Motor neuron (in vitro differentiated cells): ENCODE results near the gene AUTS2. TPM values are rescaled to one million over a fixed set of nuclear protein-coding genes. Genes with fewer than 3 reads are reported as not detected.
A peak's percentile ranks its signal among the peaks of the same experiment; 100 is the strongest.

Source experiments
- ATAC-seq, 8 experiments: fragments of 200-7000 bp; cut with Tn5 transposase; replicated peaks in 6 of 8; 2 replicates each; pipeline ENCODE4 v1.8.0; 2021; ENCODE audit warnings: mild to moderate bottlenecking in 8 of 8, moderate library complexity in 8 of 8
- H3K27ac ChIP-seq, 2 donors: fragments of 250-450 bp; sonication (Bioruptor Pico); 2 replicates each; pipeline ENCODE4 v1.9.0; 2021; ENCODE audit warnings: antibody characterized with exemption in 2 of 2, mild to moderate bottlenecking in 2 of 2, moderate library complexity in 1 of 2
- H3K4me1 ChIP-seq, 2 donors: fragments of 250-450 bp; sonication (Bioruptor Pico); replicated peaks in 1 of 2; 2 replicates each; pipeline ENCODE4 v1.6.1; 2021; ENCODE audit warnings: antibody characterized with exemption in 2 of 2, mild to moderate bottlenecking in 2 of 2, moderate library complexity in 1 of 2
- H3K4me3 ChIP-seq, 5 donors: fragments of 250-450 bp; sonication (Bioruptor Pico); 2 replicates each; pipeline ENCODE4 v1.9.0; 2021; ENCODE audit warnings: antibody characterized with exemption in 5 of 5, mild to moderate bottlenecking in 5 of 5, moderate library complexity in 4 of 5
- WGBS, 10 experiments: fragments of 450-650 bp; shearing (Covaris generic); methylation state at CpG; one replicate each; pipeline ENCODE4 v1.0.0; 2022; 5-methylcytosine and 5-hydroxymethylcytosine counted together
- in situ Hi-C, 9 experiments: fragments of 400-800 bp; cut with MboI; loops; one replicate each; pipeline ENCODE4 v1.15.0; 2021; ENCODE audit warnings: low sequenced_read_pairs in 9 of 9, low pct_unique_long_range_greater_than_20kb in 2 of 9; ENCODE audit not compliant: unreplicated experiment in 9 of 9
- total RNA-seq, 8 experiments: library from RNA; unstranded; fragments of 300-600 nt; gene quantifications; 2 replicates each; pipeline versions ENCODE4 v1.2.3 to v1.2.4, GENCODE V29; 2022

The AUTS2 gene
- total RNA-seq, 8 experiments from 2014 or later, result 0.49 to 68.6 (median 32.2) TPM

DNA sequence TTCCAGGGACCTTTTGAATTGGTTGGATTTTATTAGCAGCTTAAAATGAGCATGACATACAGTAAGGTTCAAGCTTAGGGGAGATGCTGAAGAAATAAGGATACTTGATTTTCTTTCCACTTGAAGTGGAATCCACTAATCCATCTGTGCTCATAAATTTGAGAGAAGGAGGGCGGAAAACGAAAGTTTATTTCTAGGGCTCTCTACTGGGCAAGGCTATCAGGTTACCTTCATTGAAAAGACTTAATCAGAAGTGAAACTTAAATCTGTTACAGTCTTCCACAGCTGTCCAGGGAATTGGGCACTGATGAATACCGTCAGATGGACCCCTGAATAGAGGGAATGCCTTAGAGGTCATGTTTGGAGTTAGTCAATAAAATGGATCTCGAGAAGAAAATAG, 21.8 kb downstream of the AUTS2 start:
- H3K27ac ChIP-seq, result no peak overlapping the region
- peak in 1 of 8 experiments; percentile 27 for ATAC-seq
- 0 to 72% (median 44%) methylated on average over 2 to 4 of the region's 4 CpGs; no CpG with 5 or more reads in 1 of the 10 experiments for WGBS, 10 experiments
- peaks cover 34 to 37% of the 10 kb centered on the region in 2 donors for H3K4me1 ChIP-seq
- in situ Hi-C loops, result no loop called here
- H3K4me3 ChIP-seq, result no peak overlapping the region

DNA sequence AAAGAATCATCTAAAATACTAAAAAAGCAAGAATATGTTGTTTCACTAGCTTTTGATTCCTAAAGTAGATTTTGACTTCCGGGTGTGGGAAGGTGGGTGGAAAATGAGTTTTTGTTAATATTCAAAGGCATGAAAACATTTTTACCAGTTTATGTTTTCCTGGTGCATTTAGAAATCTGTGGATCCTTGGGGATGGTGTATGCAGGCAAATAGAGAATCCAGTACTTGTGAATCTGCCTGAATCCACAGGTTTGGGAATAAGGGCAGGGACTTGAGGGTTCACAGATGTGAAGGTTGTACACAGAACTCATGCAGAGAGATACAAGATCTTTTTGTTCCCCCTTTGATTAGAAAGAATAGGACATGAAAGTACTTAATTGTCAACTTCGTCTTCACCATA, 22.4 kb downstream of the AUTS2 start:
- peaks cover 35 to 38% of the 10 kb centered on the region in 2 donors for H3K4me1 ChIP-seq
- no peak overlapping the region for H3K4me3 ChIP-seq
- ATAC-seq, result no peak
- in situ Hi-C loops, result no loop called here
- no peak overlapping the region for H3K27ac ChIP-seq
- 20 to 89% (median 83%) methylated on average over 1 to 2 of the region's 2 CpGs; no CpG with 5 or more reads in 3 of the 10 experiments for WGBS, 10 experiments

- in situ Hi-C loops, result no loop called here
- H3K4me1 ChIP-seq, result peaks cover 27 to 30% of the 10 kb centered on the region in 2 donors
- ATAC-seq, result no peak
- 0 to 33% (median 0%) methylated on average over 1 to 2 of the region's 2 CpGs; no CpG with 5 or more reads in 2 of the 10 experiments for WGBS, 10 experiments
- H3K4me3 ChIP-seq, result no peak overlapping the region
- no peak overlapping the region for H3K27ac ChIP-seq
These were observed 23.9 kb downstream of the AUTS2 start for GRCh38 chr7:69622014-69622835.

- ATAC-seq, result peak in 1 of 8 experiments; percentile 57
- 0 to 90% (median 83%) methylated on average over 1 to 3 of the region's 3 CpGs; no CpG with 5 or more reads in 3 of the 10 experiments for WGBS, 10 experiments
- Histone ChIP-seq H3K27ac (no peak overlapping the region), H3K4me3 (no peak overlapping the region), H3K4me1 (peaks cover 21 to 25% of the 10 kb centered on the region in 2 donors)
- in situ Hi-C loops, result no loop called here
These were observed 24.7 kb downstream of the AUTS2 start for GRCh38 chr7:69622960-69623359.

GRCh38 chr7:69624435-69625230, 26.4 kb downstream of the AUTS2 start:
- Histone ChIP-seq H3K27ac (peak overlapping the region in 1 of 2 donors; percentile 40), H3K4me3 (no peak overlapping the region), H3K4me1 (peaks cover 23 to 24% of the 10 kb centered on the region in 2 donors)
- in situ Hi-C loops, result no loop called here
- ATAC-seq, result peak in 5 of 8 experiments; percentile 76 to 83 (median 79)
- WGBS, 10 experiments, result 8 to 100% (median 58%) methylated on average over 1 to 3 of the region's 8 CpGs; no CpG with 5 or more reads in 4 of the 10 experiments

DNA sequence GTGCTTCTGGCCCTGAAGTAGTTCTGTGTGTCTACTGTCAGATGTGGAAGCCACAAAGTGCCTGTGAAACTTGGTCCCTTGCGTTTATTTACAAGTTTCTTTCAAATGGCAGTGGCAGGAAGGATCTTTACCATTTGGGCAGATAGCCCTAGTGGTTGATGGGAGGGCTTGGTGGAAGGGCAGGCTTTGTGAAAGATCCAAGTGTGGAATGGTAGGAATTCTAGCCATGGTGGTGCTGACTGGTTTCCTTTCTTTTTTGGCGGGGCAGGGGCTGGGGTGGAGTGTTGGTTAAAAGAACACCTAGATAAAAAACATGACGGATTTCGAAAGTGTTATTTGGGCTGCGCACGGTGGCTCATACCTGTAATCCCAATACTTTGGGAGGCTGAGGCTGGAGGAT, 27.0 kb downstream of the AUTS2 start:
- in situ Hi-C loops, result no loop called here
- 22 to 100% (median 69%) methylated on average over 1 to 5 of the region's 6 CpGs; no CpG with 5 or more reads in 3 of the 10 experiments for WGBS, 10 experiments
- peak in 1 of 8 experiments; percentile 11 for ATAC-seq

DNA sequence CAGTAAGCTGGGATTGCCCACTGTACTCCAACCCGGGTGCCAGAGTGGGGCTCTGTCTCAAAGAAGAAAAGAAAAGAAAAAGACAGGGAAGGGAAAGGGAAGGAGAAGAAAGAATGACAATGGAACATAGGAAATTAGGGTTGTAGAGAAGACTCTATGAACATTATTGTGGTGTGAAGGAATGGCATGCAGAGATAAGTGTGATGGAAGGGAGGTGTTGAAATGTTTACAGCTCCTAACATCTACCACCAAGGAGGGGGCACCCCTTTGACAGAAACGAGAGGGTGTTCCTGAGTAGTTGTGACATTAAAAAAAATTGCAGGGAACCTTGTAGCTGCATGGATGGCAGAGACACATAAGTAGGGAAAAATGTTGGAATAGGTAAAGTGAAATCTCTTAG, 27.5 kb downstream of the AUTS2 start:
- H3K4me1 ChIP-seq, result peaks cover 18 to 33% of the 10 kb centered on the region in 2 donors
- 0 to 100% (median 68%) methylated on average over 1 to 2 of the region's 2 CpGs; no CpG with 5 or more reads in 2 of the 10 experiments for WGBS, 10 experiments
- no peak overlapping the region for H3K4me3 ChIP-seq
- ATAC-seq, result no peak
- no peak overlapping the region for H3K27ac ChIP-seq
- in situ Hi-C loops, result no loop called here

More for the DNA sequence above, 27.0 kb downstream of the AUTS2 start:
- no peak overlapping the region for H3K4me3 ChIP-seq
- peaks cover 18 to 30% of the 10 kb centered on the region in 2 donors for H3K4me1 ChIP-seq
- H3K27ac ChIP-seq, result peak overlapping the region in 1 of 2 donors; percentile 40

DNA sequence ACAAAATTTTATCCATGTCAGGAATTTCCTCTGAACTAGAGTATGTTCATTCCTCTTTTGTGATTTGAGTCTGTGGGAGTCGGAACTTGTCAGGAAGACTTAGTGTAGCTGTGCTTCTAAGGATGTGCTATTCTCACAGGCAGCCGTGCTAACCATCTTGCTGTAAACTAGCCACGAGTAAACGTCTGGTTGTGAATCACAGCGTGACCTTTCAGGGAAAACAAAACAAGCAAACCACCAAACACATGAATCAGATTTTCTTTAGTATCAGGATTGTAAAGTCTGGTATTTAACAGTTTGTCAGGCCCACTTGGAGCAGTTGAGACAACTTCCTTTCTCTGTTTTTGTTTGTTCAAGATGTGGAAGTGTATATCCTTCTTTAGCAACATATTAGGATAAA, 32.0 kb downstream of the AUTS2 start:
- peak in 3 of 8 experiments; percentile 19 to 57 (median 31) for ATAC-seq
- in situ Hi-C loops, result no loop called here
- H3K4me3 ChIP-seq, result no peak overlapping the region
- no peak overlapping the region for H3K27ac ChIP-seq
- WGBS, 10 experiments, result 0 to 73% (median 36%) methylated on average over 1 to 5 of the region's 5 CpGs; no CpG with 5 or more reads in 1 of the 10 experiments
- peaks cover 12 to 21% of the 10 kb centered on the region in 2 donors for H3K4me1 ChIP-seq

GRCh38 chr7:69631131-69631530, 32.9 kb downstream of the AUTS2 start:
- Histone ChIP-seq H3K4me3 (no peak overlapping the region), H3K4me1 (peaks cover 16 to 21% of the 10 kb centered on the region in 2 donors), H3K27ac (no peak overlapping the region)
- 50 to 96% (median 73%) methylated on average over 1 to 3 of the region's 3 CpGs; no CpG with 5 or more reads in 2 of the 10 experiments for WGBS, 10 experiments
- in situ Hi-C loops, result no loop called here
- no peak for ATAC-seq

- in situ Hi-C loops, result no loop called here
- no peak for ATAC-seq
These were observed 34.0 kb downstream of the AUTS2 start for GRCh38 chr7:69632280-69632679.

GRCh38 chr7:69633122-69633831, 35.0 kb downstream of the AUTS2 start:
- WGBS, 10 experiments, result 0 to 100% (median 79%) methylated on average over 1 to 2 of the region's 2 CpGs; no CpG with 5 or more reads in 2 of the 10 experiments

More at GRCh38 chr7:69632280-69632679, 34.0 kb downstream of the AUTS2 start:
- Histone ChIP-seq H3K4me1 (peaks cover 10 to 21% of the 10 kb centered on the region in 2 donors), H3K4me3 (no peak overlapping the region), H3K27ac (no peak overlapping the region)
- WGBS, 10 experiments, result 83 to 100% (median 89%) methylated on average over 1 to 2 of the region's 3 CpGs; no CpG with 5 or more reads in 4 of the 10 experiments

GRCh38 chr7:69635555-69636185, 37.4 kb downstream of the AUTS2 start:
- ATAC-seq, result peak in 5 of 8 experiments; percentile 26 to 71 (median 60)
- 62 to 100% (median 90%) methylated on average over 1 to 4 of the region's 4 CpGs for WGBS, 10 experiments
- Histone ChIP-seq H3K4me1 (peaks cover 25% of the 10 kb centered on the region in 2 donors), H3K27ac (no peak overlapping the region), H3K4me3 (no peak overlapping the region)
- in situ Hi-C loops, result no loop called here

More at GRCh38 chr7:69633122-69633831, 35.0 kb downstream of the AUTS2 start:
- Histone ChIP-seq H3K4me3 (no peak overlapping the region), H3K27ac (no peak overlapping the region), H3K4me1 (peaks cover 10 to 21% of the 10 kb centered on the region in 2 donors)
- ATAC-seq, result peak in 1 of 8 experiments; percentile 73
- in situ Hi-C loops, result no loop called here
